ENCODE measurements around the gene ADAD1. TPM values are rescaled to one million over a fixed set of nuclear protein-coding genes. Genes with fewer than 3 reads are reported as not detected.

ADAD1 gene
- total RNA-seq, 2 donors from 2014 or later = not detected

- peaks cover 2 to 5% of the 10 kb centered on the region in 2 donors for H3K36me3 Mint-ChIP-seq (ENCODE audit: insufficient read depth in 2 of 2)
- H3K27ac Mint-ChIP-seq = no peak overlapping the region
- ATAC-seq (replicated peaks in 1 of 2) (no peak), DNase-seq (no peak)
- peaks cover 7 to 12% of the 10 kb centered on the region in 2 donors for H3K9me3 Mint-ChIP-seq
- peaks cover 17% of the 10 kb centered on the region for H3K4me1 Mint-ChIP-seq (ENCODE audit: low read depth)
- H3K4me3 Mint-ChIP-seq = no peak overlapping the region
- H3K27me3 Mint-ChIP-seq (ENCODE audit: low read depth) = no peaks in the 10 kb centered on the region
These were observed 96.4 kb downstream of the ADAD1 start for GRCh38 chr4:122475233-122475632.

GRCh38 chr4:122476126-122476525 is 97.3 kb downstream of the ADAD1 start:
- H3K4me1 Mint-ChIP-seq (ENCODE audit: low read depth) = peaks cover 17% of the 10 kb centered on the region
- H3K27me3 Mint-ChIP-seq (ENCODE audit: low read depth) = no peaks in the 10 kb centered on the region
- H3K9me3 Mint-ChIP-seq = peaks cover 7 to 12% of the 10 kb centered on the region in 2 donors
- DNase-seq (no peak), ATAC-seq (replicated peaks in 1 of 2) (no peak)
- peaks cover 2 to 5% of the 10 kb centered on the region in 2 donors for H3K36me3 Mint-ChIP-seq (ENCODE audit: insufficient read depth in 2 of 2)
- H3K4me3 Mint-ChIP-seq = no peak overlapping the region
- H3K27ac Mint-ChIP-seq = no peak overlapping the region

- ATAC-seq (replicated peaks in 1 of 2) = peak in 1 of 2 donors; percentile 45
- no peak overlapping the region for H3K27ac Mint-ChIP-seq
- H3K4me3 Mint-ChIP-seq = no peak overlapping the region
- H3K27me3 Mint-ChIP-seq (ENCODE audit: low read depth) = no peaks in the 10 kb centered on the region
- H3K36me3 Mint-ChIP-seq (ENCODE audit: insufficient read depth in 2 of 2) = peaks cover 2 to 5% of the 10 kb centered on the region in 2 donors
- no peak for DNase-seq
- peaks cover 17% of the 10 kb centered on the region for H3K4me1 Mint-ChIP-seq (ENCODE audit: low read depth)
- peaks cover 7 to 12% of the 10 kb centered on the region in 2 donors for H3K9me3 Mint-ChIP-seq
These were observed 97.9 kb downstream of the ADAD1 start for GRCh38 chr4:122476745-122477144.

Other genes starting within 250 kb of the ADAD1 start
- 10 to 100 TPM; 46.1 to 49.2 TPM for gene BLTP1, start 226.7 kb upstream of the ADAD1 start, total RNA-seq
- 10 to 100 TPM; 19.1 to 24.8 TPM for gene IL2, start 77.7 kb downstream of the ADAD1 start, total RNA-seq
- gene IL21, start 242.1 kb downstream of the ADAD1 start, total RNA-seq = 10 to 100 TPM; 14.2 to 26.0 TPM

Measured in activated T-cell treated with anti-CD3 and anti-CD28 coated beads, Interleukin-2, amount 50 U/mL, for 72 hours (primary cell).